WTC11 (cell line): ENCODE data around the gene STAM2. TPM values are rescaled to one million over a fixed set of nuclear protein-coding genes. Genes with fewer than 3 reads are reported as not detected.

Experiments used
- ATAC-seq: fragments of 200-7000 bp; cut with Tn5 transposase; 2 replicates; pipeline ENCODE4 v1.10.0; 2021; ENCODE audit warnings: mild to moderate bottlenecking, moderate library complexity
- CTCF ChIA-PET: fragments of 300-600 bp; sonication (Branson Sonifier 250); formaldehyde crosslinking; loops from one replicate; lab custom pipeline; 2021; ENCODE audit warnings: antibody characterized with exemption; lab: Charles Lee
- POLR2A ChIA-PET: fragments of 350-600 bp; sonication (Branson Sonifier 250); formaldehyde crosslinking; loops from one replicate; lab custom pipeline; 2021; ENCODE audit warnings: antibody characterized with exemption; lab: Charles Lee
- DNase-seq: peaks from one replicate; pipeline ENCODE4 v3.0.0; 2021; ENCODE audit warnings: low spot score
- H3K27ac Mint-ChIP-seq: 2 replicates; pipeline ENCODE4 v1.8.0; 2021; ENCODE audit warnings: mixed read lengths
- H3K27me3 Mint-ChIP-seq: 2 replicates; pipeline ENCODE4 v1.8.0; 2021; ENCODE audit warnings: low read depth, mild to moderate bottlenecking, moderate library complexity, mixed read lengths
- H3K36me3 Mint-ChIP-seq: 2 replicates; pipeline ENCODE4 v1.8.0; 2021; ENCODE audit warnings: mixed read lengths
- H3K4me1 Mint-ChIP-seq: 2 replicates; pipeline ENCODE4 v1.8.0; 2022; ENCODE audit warnings: mixed read lengths
- H3K4me3 Mint-ChIP-seq: 2 replicates; pipeline ENCODE4 v1.8.0; 2021; ENCODE audit warnings: mild to moderate bottlenecking, moderate library complexity, mixed read lengths
- H3K9me3 Mint-ChIP-seq: 2 replicates; pipeline ENCODE4 v1.8.0; 2021; ENCODE audit warnings: mixed read lengths
- ATF6 ChIP-seq: sonication (generic); formaldehyde crosslinking; IDR thresholded peaks from 2 replicates; pipeline ENCODE4 v1.8.1; 2023; ENCODE audit warnings: mild to moderate bottlenecking, missing genetic modification reagents
- CTCF ChIP-seq: fragments of 200-600 bp; IDR thresholded peaks from 2 replicates; pipeline ENCODE4 v1.8.0; 2022; ENCODE audit warnings: antibody characterized with exemption
- ELF4 ChIP-seq: sonication (generic); formaldehyde crosslinking; IDR thresholded peaks from 2 replicates; pipeline ENCODE4 v1.8.1; 2022; ENCODE audit warnings: low read depth, mild to moderate bottlenecking, moderate library complexity, missing genetic modification reagents
- FOXK1 ChIP-seq: sonication (generic); formaldehyde crosslinking; IDR thresholded peaks from 2 replicates; pipeline ENCODE4 v1.8.0; 2022; ENCODE audit warnings: mild to moderate bottlenecking, moderate library complexity, missing genetic modification reagents
- MLX ChIP-seq: sonication (generic); formaldehyde crosslinking; IDR thresholded peaks from 2 replicates; pipeline ENCODE4 v1.8.1; 2023; ENCODE audit warnings: mild to moderate bottlenecking, missing genetic modification reagents, moderate library complexity
- NFATC4 ChIP-seq: fragments of 250-450 bp; sonication (Bioruptor Pico); IDR thresholded peaks from 2 replicates; pipeline ENCODE4 v1.9.0; 2021; ENCODE audit warnings: mild to moderate bottlenecking
- SMAD3 ChIP-seq: sonication (generic); formaldehyde crosslinking; IDR thresholded peaks from 2 replicates; pipeline ENCODE4 v1.8.0; 2022; ENCODE audit warnings: missing genetic modification reagents, mild to moderate bottlenecking, borderline replicate concordance
- STAT6 ChIP-seq: sonication (generic); formaldehyde crosslinking; conservative IDR thresholded peaks from 2 replicates; pipeline ENCODE4 v1.8.1; 2023; ENCODE audit warnings: mild to moderate bottlenecking, low read depth, missing genetic modification reagents, moderate library complexity
- USF2 ChIP-seq: sonication (generic); formaldehyde crosslinking; IDR thresholded peaks from 2 replicates; pipeline ENCODE4 v1.8.1; 2023; ENCODE audit warnings: mild to moderate bottlenecking, missing genetic modification reagents, moderate library complexity
- ZNF121 ChIP-seq: sonication (generic); formaldehyde crosslinking; IDR thresholded peaks from 2 replicates; pipeline ENCODE4 v1.8.0; 2023; ENCODE audit warnings: missing genetic modification reagents
- ZNF138 ChIP-seq: sonication (generic); formaldehyde crosslinking; conservative IDR thresholded peaks from 2 replicates; pipeline ENCODE4 v1.8.1; 2022; ENCODE audit warnings: mild to moderate bottlenecking, moderate library complexity, missing genetic modification reagents
- ZNF232 ChIP-seq: sonication (generic); formaldehyde crosslinking; IDR thresholded peaks from 2 replicates; pipeline ENCODE4 v1.8.0; 2022; ENCODE audit warnings: mild to moderate bottlenecking, missing genetic modification reagents
- ZNF281 ChIP-seq: sonication (generic); formaldehyde crosslinking; IDR thresholded peaks from 2 replicates; pipeline ENCODE4 v1.8.0; 2023; ENCODE audit warnings: mild to moderate bottlenecking, missing genetic modification reagents
- ZNF423 ChIP-seq: fragments of 250-450 bp; sonication (Bioruptor Pico); IDR thresholded peaks from 2 replicates; pipeline ENCODE4 v2.1.2; 2022; ENCODE audit warnings: mild to moderate bottlenecking, moderate library complexity
- ZNF425 ChIP-seq: fragments of 250-450 bp; sonication (Bioruptor Pico); conservative IDR thresholded peaks from 2 replicates; pipeline ENCODE4 v1.9.0; 2021; ENCODE audit warnings: mild to moderate bottlenecking
- ZNF512 ChIP-seq: sonication (generic); formaldehyde crosslinking; IDR thresholded peaks from 2 replicates; pipeline ENCODE4 v1.8.1; 2022; ENCODE audit warnings: missing genetic modification reagents, borderline replicate concordance
- ZNF532 ChIP-seq: fragments of 250-450 bp; sonication (Bioruptor Pico); IDR thresholded peaks from 2 replicates; pipeline ENCODE4 v1.9.0; 2021; ENCODE audit warnings: mild to moderate bottlenecking, borderline replicate concordance
- total RNA-seq: library from RNA; stranded (reverse); gene quantifications from 3 replicates; pipeline ENCODE4 v1.2.3, GENCODE V29; 2021

Gene STAM2
- total RNA-seq, 1 experiment from 2014 or later: 9.0 TPM

- peaks cover 4% of the 10 kb centered on the region; the same call in 1 of the 2 replicates for H3K9me3 Mint-ChIP-seq
- H3K4me1 Mint-ChIP-seq: no peaks in the 10 kb centered on the region
- DNase-seq: no peak
- ChIA-PET POLR2A (no interaction called here), CTCF (no interaction called here)
- H3K27me3 Mint-ChIP-seq: no peaks in the 10 kb centered on the region
- no peak overlapping the region for H3K4me3 Mint-ChIP-seq
- peaks cover 5% of the 10 kb centered on the region; the same call in 1 of the 2 replicates for H3K36me3 Mint-ChIP-seq
- H3K27ac Mint-ChIP-seq: no peak overlapping the region
- no peak for TF ChIP-seq ZNF423
- TF ChIP-seq ZNF425: no peak
- no peak for TF ChIP-seq ATF6 (CRISPR knock-in tag)
- no peak for TF ChIP-seq ZNF532 (CRISPR knock-in tag)
- TF ChIP-seq SMAD3 (CRISPR knock-in tag): no peak
- no peak for TF ChIP-seq USF2 (CRISPR knock-in tag)
- TF ChIP-seq ZNF512 (CRISPR knock-in tag): no peak
- TF ChIP-seq ZNF232 (CRISPR knock-in tag): no peak
- no peak for TF ChIP-seq STAT6 (CRISPR knock-in tag)
- TF ChIP-seq FOXK1 (CRISPR knock-in tag): no peak
- TF ChIP-seq ZNF121 (CRISPR knock-in tag): no peak
- no peak for TF ChIP-seq ZNF281 (CRISPR knock-in tag)
- no peak for TF ChIP-seq CTCF
- no peak for TF ChIP-seq ELF4 (CRISPR knock-in tag)
- no peak for TF ChIP-seq NFATC4
- no peak for TF ChIP-seq ZNF138 (CRISPR knock-in tag)
- no peak for TF ChIP-seq MLX
- ATAC-seq: no peak
Observed at GRCh38 chr2:152127628-152128027, 47.9 kb downstream of the STAM2 start.
